LNCaP clone FGC (cell line): Measurements from ENCODE around the gene TNFRSF8.

Experiments used
- DNase-seq: peaks from one replicate; pipeline ENCODE4 v3.0.0-alpha.2; 2011; ENCODE audit warnings: low read depth
- H3K4me3 ChIP-seq: 2 replicates; pipeline ENCODE4 v1.5.1; 2011; ENCODE audit warnings: mild to moderate bottlenecking, low read depth, low read length, control low read depth
- CTCF ChIP-seq: IDR thresholded peaks from 2 replicates; pipeline ENCODE4 v1.5.1; 2012; ENCODE audit warnings: mild to moderate bottlenecking; ENCODE audit not compliant: control insufficient read depth, insufficient read depth; ENCODE audit errors: extremely low read depth

The TNFRSF8 gene

GRCh38 chr1:12177156-12177998 lies 114.3 kb downstream of the TNFRSF8 start:
- TF ChIP-seq CTCF = no peak
- H3K4me3 ChIP-seq = no peak overlapping the region
- DNase-seq = no peak

- no peak for TF ChIP-seq CTCF
- no peak overlapping the region for H3K4me3 ChIP-seq
- DNase-seq = no peak
These were observed 114.9 kb downstream of the TNFRSF8 start for GRCh38 chr1:12177999-12178441.

GRCh38 chr1:12178511-12178910 lies 115.4 kb downstream of the TNFRSF8 start:
- no peak for DNase-seq
- H3K4me3 ChIP-seq = no peak overlapping the region
- no peak for TF ChIP-seq CTCF

- no peak for TF ChIP-seq CTCF
- no peak overlapping the region for H3K4me3 ChIP-seq
- no peak for DNase-seq
These were observed 116.0 kb downstream of the TNFRSF8 start for GRCh38 chr1:12179111-12179519.

- DNase-seq = no peak
- H3K4me3 ChIP-seq = no peak overlapping the region
- no peak for TF ChIP-seq CTCF
These were observed 116.6 kb downstream of the TNFRSF8 start for GRCh38 chr1:12179676-12180075.

GRCh38 chr1:12180315-12180714 lies 117.2 kb downstream of the TNFRSF8 start:
- no peak overlapping the region for H3K4me3 ChIP-seq
- TF ChIP-seq CTCF = no peak
- no peak for DNase-seq

GRCh38 chr1:12180903-12181302 lies 117.8 kb downstream of the TNFRSF8 start:
- no peak for TF ChIP-seq CTCF
- no peak overlapping the region for H3K4me3 ChIP-seq
- no peak for DNase-seq
